ENCODE measurements around the gene BAIAP2. TPM values are rescaled to one million over a fixed set of nuclear protein-coding genes. Genes with fewer than 3 reads are reported as not detected.
"Not testable (repeated sequence)": the region's sequence is repeated elsewhere in the genome, so short reads cannot be mapped to it uniquely, and the experiment has no call there.

BAIAP2 gene
- total RNA-seq, 6 experiments from 2014 or later, result 30.8 to 47.4 (median 35.9) TPM

GRCh38 chr17:81011951-81012350 lies 23.0 kb upstream of the BAIAP2 start:
- H3K4me1 Mint-ChIP-seq (ENCODE audit: low read depth), result peaks cover 8% of the 10 kb centered on the region
- H3K27ac Mint-ChIP-seq, result no peak overlapping the region
- no peak for TF ChIP-seq CTCF (IDR thresholded peaks at IDR 0.05)
- peaks cover under 1% of the 10 kb centered on the region; the same call in 1 of the 2 replicates for H3K27me3 Mint-ChIP-seq (ENCODE audit: insufficient read depth)
- peaks cover 28% of the 10 kb centered on the region for H3K36me3 Mint-ChIP-seq (ENCODE audit: low read depth)
- DNase-seq, result no peak
- no peak overlapping the region for H3K4me3 Mint-ChIP-seq
- peaks cover 31% of the 10 kb centered on the region for H3K9me3 Mint-ChIP-seq

- H3K4me3 Mint-ChIP-seq, result no peak overlapping the region
- H3K36me3 Mint-ChIP-seq (ENCODE audit: low read depth), result peaks cover 29% of the 10 kb centered on the region
- no peak overlapping the region for H3K27ac Mint-ChIP-seq
- peaks cover 11% of the 10 kb centered on the region for H3K4me1 Mint-ChIP-seq (ENCODE audit: low read depth)
- H3K9me3 Mint-ChIP-seq, result peaks cover 32% of the 10 kb centered on the region
- TF ChIP-seq CTCF (IDR thresholded peaks at IDR 0.05), result no peak
- H3K27me3 Mint-ChIP-seq (ENCODE audit: insufficient read depth), result no peaks in the 10 kb centered on the region
- no peak for DNase-seq
Measured at GRCh38 chr17:81012574-81013447, 22.1 kb upstream of the BAIAP2 start.

GRCh38 chr17:81013642-81014041 lies 21.3 kb upstream of the BAIAP2 start:
- Mint-ChIP-seq H3K9me3 (peaks cover 32% of the 10 kb centered on the region), H3K27ac (no peak overlapping the region), H3K27me3 (ENCODE audit: insufficient read depth) (no peaks in the 10 kb centered on the region), H3K36me3 (ENCODE audit: low read depth) (peaks cover 29% of the 10 kb centered on the region), H3K4me1 (ENCODE audit: low read depth) (peaks cover 20% of the 10 kb centered on the region), H3K4me3 (no peak overlapping the region)
- DNase-seq, result no peak
- TF ChIP-seq CTCF (IDR thresholded peaks at IDR 0.05), result no peak

GRCh38 chr17:81015136-81015535 lies 19.8 kb upstream of the BAIAP2 start:
- H3K4me3 Mint-ChIP-seq, result no peak overlapping the region
- H3K9me3 Mint-ChIP-seq, result peaks cover 32% of the 10 kb centered on the region
- no peak for DNase-seq
- no peak overlapping the region for H3K27ac Mint-ChIP-seq
- peaks cover 29% of the 10 kb centered on the region for H3K36me3 Mint-ChIP-seq (ENCODE audit: low read depth)
- no peaks in the 10 kb centered on the region for H3K27me3 Mint-ChIP-seq (ENCODE audit: insufficient read depth)
- H3K4me1 Mint-ChIP-seq (ENCODE audit: low read depth), result peaks cover 28% of the 10 kb centered on the region
- no peak for TF ChIP-seq CTCF (IDR thresholded peaks at IDR 0.05)

- Mint-ChIP-seq H3K4me3 (no peak overlapping the region), H3K9me3 (peaks cover 22% of the 10 kb centered on the region), H3K4me1 (ENCODE audit: low read depth) (peaks cover 28% of the 10 kb centered on the region), H3K27ac (no peak overlapping the region), H3K36me3 (ENCODE audit: low read depth) (peaks cover 21% of the 10 kb centered on the region), H3K27me3 (ENCODE audit: insufficient read depth) (no peaks in the 10 kb centered on the region; the same call in 1 of the 2 replicates)
- no peak for DNase-seq
- no peak for TF ChIP-seq CTCF (IDR thresholded peaks at IDR 0.05)
Measured at GRCh38 chr17:81016575-81016974, 18.4 kb upstream of the BAIAP2 start.

- H3K4me3 Mint-ChIP-seq; H3K27ac Mint-ChIP-seq; DNase-seq; H3K27me3 Mint-ChIP-seq (ENCODE audit: insufficient read depth): not testable (repeated sequence)
- peaks cover 15% of the 10 kb centered on the region for H3K9me3 Mint-ChIP-seq
- H3K36me3 Mint-ChIP-seq (ENCODE audit: low read depth), result peaks cover 15% of the 10 kb centered on the region
- peaks cover 21% of the 10 kb centered on the region for H3K4me1 Mint-ChIP-seq (ENCODE audit: low read depth)
Measured at GRCh38 chr17:81017330-81017729, 17.6 kb upstream of the BAIAP2 start.
